Liver (tissue), 9 donors: ENCODE data around the gene KCNK2. TPM values are rescaled to one million over a fixed set of nuclear protein-coding genes. Genes with fewer than 3 reads are reported as not detected.

ENCODE experiments used
- DNase-seq: peaks from one replicate; pipeline ENCODE4 v3.0.0-alpha.2; 2017; ENCODE audit warnings: low spot score
- H3K27ac ChIP-seq, 2 donors: one replicate each; pipeline ENCODE4 v1.7.0; 2013; ENCODE audit warnings: inconsistent platforms in 2 of 2, low read length in 2 of 2, control low read depth in 1 of 2, low read depth in 1 of 2, mild to moderate bottlenecking in 1 of 2
- H3K27me3 ChIP-seq, 4 donors: one replicate each; pipeline versions ENCODE4 v1.6.1 to v1.7.0; 2013; ENCODE audit warnings: low read length in 3 of 4, inconsistent platforms in 1 of 4, mild to moderate bottlenecking in 1 of 4, moderate library complexity in 1 of 4; ENCODE audit not compliant: control insufficient read depth in 4 of 4, insufficient read depth in 4 of 4
- H3K36me3 ChIP-seq, 4 donors: one replicate each; pipeline versions ENCODE4 v1.6.1 to v1.7.0; 2013; ENCODE audit warnings: low read length in 3 of 4, mild to moderate bottlenecking in 3 of 4, low read depth in 1 of 4, moderate library complexity in 1 of 4; ENCODE audit not compliant: control insufficient read depth in 4 of 4, insufficient read depth in 3 of 4
- H3K4me1 ChIP-seq, 4 donors: one replicate each; pipeline versions ENCODE4 v1.6.1 to v1.7.0; 2013; ENCODE audit warnings: low read length in 3 of 4, mild to moderate bottlenecking in 3 of 4, moderate library complexity in 1 of 4; ENCODE audit not compliant: control insufficient read depth in 4 of 4, insufficient read depth in 4 of 4
- H3K4me3 ChIP-seq, 3 donors: one replicate each; pipeline versions ENCODE4 v1.6.1 to v1.7.0; 2013; ENCODE audit warnings: low read length in 3 of 3, control low read depth in 1 of 3, low read depth in 1 of 3, mild to moderate bottlenecking in 1 of 3
- H3K9ac ChIP-seq, 2 donors: one replicate each; pipeline ENCODE4 v1.7.0; 2013; ENCODE audit warnings: low read length in 2 of 2, mild to moderate bottlenecking in 2 of 2, moderate library complexity in 2 of 2, control low read depth in 1 of 2, low read depth in 1 of 2
- H3K9me3 ChIP-seq, 4 donors: one replicate each; pipeline versions ENCODE4 v1.6.1 to v1.7.0; 2013; ENCODE audit warnings: low read length in 3 of 4; ENCODE audit not compliant: control insufficient read depth in 4 of 4
- EGR1 ChIP-seq, 2 donors: IDR thresholded peaks; 2 replicates each; pipeline ENCODE4 v1.6.1; 2016 to 2018; ENCODE audit warnings: antibody characterized with exemption in 2 of 2, low read depth in 2 of 2
- FOXA1 ChIP-seq: IDR thresholded peaks from 2 replicates; pipeline ENCODE4 v1.6.1; 2016; ENCODE audit warnings: antibody characterized with exemption
- FOXA2 ChIP-seq: IDR thresholded peaks from 2 replicates; pipeline ENCODE4 v1.6.1; 2016; ENCODE audit warnings: antibody characterized with exemption
- GABPA ChIP-seq, 2 donors: IDR thresholded peaks in 1 of 2; conservative IDR thresholded peaks in 1 of 2; 2 replicates each; pipeline ENCODE4 v1.6.1; 2016; ENCODE audit warnings: antibody characterized with exemption in 2 of 2, mild to moderate bottlenecking in 1 of 2, moderate library complexity in 1 of 2
- HNF4A ChIP-seq, 2 donors: conservative IDR thresholded peaks; 2 replicates each; pipeline ENCODE4 v1.6.1; 2016; ENCODE audit warnings: antibody characterized with exemption in 2 of 2, mild to moderate bottlenecking in 2 of 2
- HNF4G ChIP-seq: IDR thresholded peaks from 2 replicates; pipeline ENCODE4 v1.6.1; 2016; ENCODE audit warnings: antibody characterized with exemption
- JUND ChIP-seq, 2 donors: IDR thresholded peaks; 2 replicates each; pipeline ENCODE4 v1.6.1; 2016; ENCODE audit warnings: antibody characterized with exemption in 2 of 2
- NR2F2 ChIP-seq: IDR thresholded peaks from 2 replicates; pipeline ENCODE4 v1.6.1; 2016; ENCODE audit warnings: antibody characterized with exemption
- RAD21 ChIP-seq, 2 donors: IDR thresholded peaks; 2 replicates each; pipeline ENCODE4 v1.6.1; 2016; ENCODE audit warnings: antibody characterized with exemption in 2 of 2, mild to moderate bottlenecking in 2 of 2
- RXRA ChIP-seq, 2 donors: IDR thresholded peaks; 2 replicates each; pipeline ENCODE4 v1.6.1; 2017 to 2018; ENCODE audit warnings: antibody characterized with exemption in 2 of 2, mild to moderate bottlenecking in 1 of 2
- SP1 ChIP-seq: IDR thresholded peaks from 2 replicates; pipeline ENCODE4 v1.6.1; 2018; ENCODE audit warnings: antibody characterized with exemption, mild to moderate bottlenecking
- TAF1 ChIP-seq: conservative IDR thresholded peaks from 2 replicates; pipeline ENCODE4 v1.6.1; 2016; ENCODE audit warnings: antibody characterized with exemption, mild to moderate bottlenecking
- YY1 ChIP-seq: IDR thresholded peaks from 2 replicates; pipeline ENCODE4 v1.6.1; 2016; ENCODE audit warnings: antibody characterized with exemption, mild to moderate bottlenecking
- WGBS: extraction: QIAGEN DNeasy Blood & Tissue Kit; methylation state at CpG from one replicate; pipeline ENCODE4 v1.1.7; 2013; 5-methylcytosine and 5-hydroxymethylcytosine counted together
- polyA plus RNA-seq, 2 donors: library from polyadenylated mRNA; stranded (reverse) in 1 of 2; unstranded in 1 of 2; fragments of 200-250 nt in 1 of 2; fragments of >200 nt in 1 of 2; fragmentation: Nextera tagmentation in 1 of 2; extraction: Ambion mirVana in 1 of 2; gene quantifications; one replicate each; pipeline versions ENCODE4 v1.2.1 to v1.2.3, GENCODE V29; 2013 to 2015
- total RNA-seq, 2 donors: library from RNA; depleted of rRNA; stranded (reverse); fragments of >200 nt; gene quantifications; one replicate each; pipeline ENCODE4 v1.2.3, GENCODE V29; 2014
- TF ChIP-seq, protein P1 (sequence below): IDR thresholded peaks from 2 replicates; pipeline ENCODE4 v1.6.1; 2016; ENCODE audit warnings: antibody characterized with exemption, mild to moderate bottlenecking
- TF ChIP-seq, protein P2 (sequence below): IDR thresholded peaks from 2 replicates; pipeline ENCODE4 v1.6.1; 2016; ENCODE audit warnings: antibody characterized with exemption
- TF ChIP-seq, protein P3 (sequence below): fragments of 150-350 bp; IDR thresholded peaks from 2 replicates; pipeline ENCODE4 v1.5.1; 2017; ENCODE audit warnings: improper control_type of control experiment, low read depth, low read length; ENCODE audit not compliant: missing input control
- TF ChIP-seq, protein P4 (sequence below): IDR thresholded peaks from 2 replicates; pipeline ENCODE4 v1.6.1; 2016; ENCODE audit warnings: antibody characterized with exemption
- TF ChIP-seq, protein P5 (sequence below): IDR thresholded peaks from 2 replicates; pipeline ENCODE4 v1.6.1; 2016; ENCODE audit warnings: antibody characterized with exemption
- donor health status: healthy.
- donor health status: healthy.
- donor health status: healthy.
- donor health status: healthy.
- donor health status: healthy.

Gene KCNK2
- total and polyA plus RNA-seq, 4 donors: 0.01 to 0.08 TPM; not detected in 2

DNA sequence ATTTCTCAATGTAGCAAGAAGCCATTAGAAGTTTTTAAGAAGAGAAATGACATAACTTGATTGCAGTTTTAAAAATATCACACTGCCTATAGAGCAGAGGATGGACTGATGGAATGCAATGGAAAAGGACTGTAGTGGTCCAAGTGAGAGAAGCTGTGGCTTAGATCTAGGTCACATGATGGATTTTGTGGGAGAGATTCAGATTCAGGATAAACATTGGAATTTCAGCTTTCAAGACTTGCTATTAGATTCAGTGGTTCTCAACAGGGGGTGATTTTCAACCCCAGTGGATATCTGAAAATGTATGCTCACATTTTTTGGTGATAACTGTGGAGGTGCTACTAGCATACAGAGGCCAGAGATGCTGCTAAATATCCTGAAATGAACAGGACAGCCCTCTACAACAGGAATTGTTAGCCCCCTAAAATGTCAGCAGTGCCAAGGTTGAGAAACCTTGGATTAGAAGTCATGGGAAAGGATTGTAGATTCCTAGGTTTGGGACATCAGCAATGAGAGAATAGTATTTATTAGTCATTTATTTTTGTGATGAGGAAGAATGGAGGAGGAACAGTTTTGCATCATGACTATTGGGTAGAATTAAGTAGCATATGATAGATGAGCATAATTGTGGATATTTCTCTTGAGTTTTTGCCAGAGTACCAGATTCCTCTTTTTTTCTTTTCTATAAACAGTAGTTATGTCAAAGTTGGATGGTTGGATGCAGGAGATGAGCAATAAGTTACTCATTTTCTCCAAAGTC is 30.1 kb upstream of the KCNK2 start:
- H3K36me3 ChIP-seq: no peaks in the 10 kb centered on the region
- TF ChIP-seq EGR1 (IDR thresholded peaks at IDR 0.05; ENCODE audit: low read depth in 2 of 2) (no peak), GABPA (IDR thresholded peaks at IDR 0.05 in 1 of 2, conservative IDR thresholded peaks at IDR 0.05 in 1 of 2) (no peak), RAD21 (IDR thresholded peaks at IDR 0.05) (no peak), SP1 (no peak), TAF1 (no peak), HNF4A (conservative IDR thresholded peaks at IDR 0.05) (no peak), YY1 (no peak), FOXA2 (no peak), JUND (IDR thresholded peaks at IDR 0.05) (no peak)
- TF ChIP-seq, protein P1, sequence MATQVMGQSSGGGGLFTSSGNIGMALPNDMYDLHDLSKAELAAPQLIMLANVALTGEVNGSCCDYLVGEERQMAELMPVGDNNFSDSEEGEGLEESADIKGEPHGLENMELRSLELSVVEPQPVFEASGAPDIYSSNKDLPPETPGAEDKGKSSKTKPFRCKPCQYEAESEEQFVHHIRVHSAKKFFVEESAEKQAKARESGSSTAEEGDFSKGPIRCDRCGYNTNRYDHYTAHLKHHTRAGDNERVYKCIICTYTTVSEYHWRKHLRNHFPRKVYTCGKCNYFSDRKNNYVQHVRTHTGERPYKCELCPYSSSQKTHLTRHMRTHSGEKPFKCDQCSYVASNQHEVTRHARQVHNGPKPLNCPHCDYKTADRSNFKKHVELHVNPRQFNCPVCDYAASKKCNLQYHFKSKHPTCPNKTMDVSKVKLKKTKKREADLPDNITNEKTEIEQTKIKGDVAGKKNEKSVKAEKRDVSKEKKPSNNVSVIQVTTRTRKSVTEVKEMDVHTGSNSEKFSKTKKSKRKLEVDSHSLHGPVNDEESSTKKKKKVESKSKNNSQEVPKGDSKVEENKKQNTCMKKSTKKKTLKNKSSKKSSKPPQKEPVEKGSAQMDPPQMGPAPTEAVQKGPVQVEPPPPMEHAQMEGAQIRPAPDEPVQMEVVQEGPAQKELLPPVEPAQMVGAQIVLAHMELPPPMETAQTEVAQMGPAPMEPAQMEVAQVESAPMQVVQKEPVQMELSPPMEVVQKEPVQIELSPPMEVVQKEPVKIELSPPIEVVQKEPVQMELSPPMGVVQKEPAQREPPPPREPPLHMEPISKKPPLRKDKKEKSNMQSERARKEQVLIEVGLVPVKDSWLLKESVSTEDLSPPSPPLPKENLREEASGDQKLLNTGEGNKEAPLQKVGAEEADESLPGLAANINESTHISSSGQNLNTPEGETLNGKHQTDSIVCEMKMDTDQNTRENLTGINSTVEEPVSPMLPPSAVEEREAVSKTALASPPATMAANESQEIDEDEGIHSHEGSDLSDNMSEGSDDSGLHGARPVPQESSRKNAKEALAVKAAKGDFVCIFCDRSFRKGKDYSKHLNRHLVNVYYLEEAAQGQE: no peak
- TF ChIP-seq, protein P2, sequence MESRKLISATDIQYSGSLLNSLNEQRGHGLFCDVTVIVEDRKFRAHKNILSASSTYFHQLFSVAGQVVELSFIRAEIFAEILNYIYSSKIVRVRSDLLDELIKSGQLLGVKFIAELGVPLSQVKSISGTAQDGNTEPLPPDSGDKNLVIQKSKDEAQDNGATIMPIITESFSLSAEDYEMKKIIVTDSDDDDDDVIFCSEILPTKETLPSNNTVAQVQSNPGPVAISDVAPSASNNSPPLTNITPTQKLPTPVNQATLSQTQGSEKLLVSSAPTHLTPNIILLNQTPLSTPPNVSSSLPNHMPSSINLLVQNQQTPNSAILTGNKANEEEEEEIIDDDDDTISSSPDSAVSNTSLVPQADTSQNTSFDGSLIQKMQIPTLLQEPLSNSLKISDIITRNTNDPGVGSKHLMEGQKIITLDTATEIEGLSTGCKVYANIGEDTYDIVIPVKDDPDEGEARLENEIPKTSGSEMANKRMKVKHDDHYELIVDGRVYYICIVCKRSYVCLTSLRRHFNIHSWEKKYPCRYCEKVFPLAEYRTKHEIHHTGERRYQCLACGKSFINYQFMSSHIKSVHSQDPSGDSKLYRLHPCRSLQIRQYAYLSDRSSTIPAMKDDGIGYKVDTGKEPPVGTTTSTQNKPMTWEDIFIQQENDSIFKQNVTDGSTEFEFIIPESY: no peak
- TF ChIP-seq, protein P3, sequence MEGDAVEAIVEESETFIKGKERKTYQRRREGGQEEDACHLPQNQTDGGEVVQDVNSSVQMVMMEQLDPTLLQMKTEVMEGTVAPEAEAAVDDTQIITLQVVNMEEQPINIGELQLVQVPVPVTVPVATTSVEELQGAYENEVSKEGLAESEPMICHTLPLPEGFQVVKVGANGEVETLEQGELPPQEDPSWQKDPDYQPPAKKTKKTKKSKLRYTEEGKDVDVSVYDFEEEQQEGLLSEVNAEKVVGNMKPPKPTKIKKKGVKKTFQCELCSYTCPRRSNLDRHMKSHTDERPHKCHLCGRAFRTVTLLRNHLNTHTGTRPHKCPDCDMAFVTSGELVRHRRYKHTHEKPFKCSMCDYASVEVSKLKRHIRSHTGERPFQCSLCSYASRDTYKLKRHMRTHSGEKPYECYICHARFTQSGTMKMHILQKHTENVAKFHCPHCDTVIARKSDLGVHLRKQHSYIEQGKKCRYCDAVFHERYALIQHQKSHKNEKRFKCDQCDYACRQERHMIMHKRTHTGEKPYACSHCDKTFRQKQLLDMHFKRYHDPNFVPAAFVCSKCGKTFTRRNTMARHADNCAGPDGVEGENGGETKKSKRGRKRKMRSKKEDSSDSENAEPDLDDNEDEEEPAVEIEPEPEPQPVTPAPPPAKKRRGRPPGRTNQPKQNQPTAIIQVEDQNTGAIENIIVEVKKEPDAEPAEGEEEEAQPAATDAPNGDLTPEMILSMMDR: no peak
- TF ChIP-seq, protein P4, sequence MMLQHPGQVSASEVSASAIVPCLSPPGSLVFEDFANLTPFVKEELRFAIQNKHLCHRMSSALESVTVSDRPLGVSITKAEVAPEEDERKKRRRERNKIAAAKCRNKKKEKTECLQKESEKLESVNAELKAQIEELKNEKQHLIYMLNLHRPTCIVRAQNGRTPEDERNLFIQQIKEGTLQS: no peak
- no peaks in the 10 kb centered on the region for H3K4me1 ChIP-seq
- DNase-seq: no peak
- peaks cover 0 to 8% (median 2%) of the 10 kb centered on the region in 4 donors for H3K9me3 ChIP-seq
- no peak overlapping the region for H3K4me3 ChIP-seq
- no peak overlapping the region for H3K27ac ChIP-seq
- no peaks in the 10 kb centered on the region for H3K27me3 ChIP-seq
- H3K9ac ChIP-seq: no peak overlapping the region

DNA sequence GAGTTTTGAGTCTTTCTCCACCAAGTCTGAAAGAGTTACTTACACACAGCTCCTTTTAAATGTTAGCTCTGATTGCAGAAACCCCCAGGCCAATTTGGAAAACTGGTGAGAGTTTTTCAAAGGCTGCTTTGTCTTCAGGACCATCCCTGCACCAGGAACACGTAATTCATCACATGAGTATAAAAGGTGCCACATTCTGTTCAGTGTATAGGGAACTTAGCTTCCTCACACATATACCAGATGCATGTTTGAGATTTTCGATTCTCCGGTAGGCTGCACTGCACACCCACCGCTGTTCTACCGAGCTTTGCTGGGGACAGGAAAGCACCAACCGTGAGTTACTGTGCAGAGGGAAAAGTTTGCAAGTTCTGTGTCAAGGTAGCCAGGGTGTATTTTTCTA is 28.3 kb upstream of the KCNK2 start:
- H3K27ac ChIP-seq: no peak overlapping the region
- WGBS: 80% methylated on average over 6 of the region's 6 CpGs
- no peak for DNase-seq
- no peaks in the 10 kb centered on the region for H3K27me3 ChIP-seq
- H3K36me3 ChIP-seq: no peaks in the 10 kb centered on the region
- no peak overlapping the region for H3K4me3 ChIP-seq
- H3K4me1 ChIP-seq: no peaks in the 10 kb centered on the region
- H3K9ac ChIP-seq: no peak overlapping the region
- peaks cover 0 to 5% (median 0%) of the 10 kb centered on the region in 4 donors for H3K9me3 ChIP-seq
- TF ChIP-seq, protein P1: no peak
- TF ChIP-seq GABPA (IDR thresholded peaks at IDR 0.05 in 1 of 2, conservative IDR thresholded peaks at IDR 0.05 in 1 of 2) (no peak), HNF4G (no peak), RAD21 (IDR thresholded peaks at IDR 0.05) (no peak), RXRA (IDR thresholded peaks at IDR 0.05) (no peak), FOXA1 (no peak), JUND (IDR thresholded peaks at IDR 0.05) (no peak), NR2F2 (no peak), EGR1 (IDR thresholded peaks at IDR 0.05; ENCODE audit: low read depth in 2 of 2) (no peak), SP1 (no peak), YY1 (no peak), HNF4A (conservative IDR thresholded peaks at IDR 0.05) (no peak), FOXA2 (no peak)
- TF ChIP-seq, protein P4: no peak
- TF ChIP-seq, protein P5, sequence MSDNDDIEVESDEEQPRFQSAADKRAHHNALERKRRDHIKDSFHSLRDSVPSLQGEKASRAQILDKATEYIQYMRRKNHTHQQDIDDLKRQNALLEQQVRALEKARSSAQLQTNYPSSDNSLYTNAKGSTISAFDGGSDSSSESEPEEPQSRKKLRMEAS: no peak
